Nephron (organoid): ENCODE measurements around the gene SRP54.

Source experiments
- H3K27ac Mint-ChIP-seq, 3 experiments: 2 replicates each; pipeline ENCODE4 v1.8.0; 2020; ENCODE audit warnings: mixed read lengths in 3 of 3, mild to moderate bottlenecking in 2 of 3, moderate library complexity in 1 of 3
- H3K27me3 Mint-ChIP-seq: 2 replicates; pipeline ENCODE4 v1.8.0; 2021; ENCODE audit warnings: low read depth, mild to moderate bottlenecking, moderate library complexity, mixed read lengths
- H3K36me3 Mint-ChIP-seq: 2 replicates; pipeline ENCODE4 v1.8.0; 2020; ENCODE audit warnings: low read depth, mixed read lengths
- H3K4me1 Mint-ChIP-seq: 2 replicates; pipeline ENCODE4 v1.8.0; 2020; ENCODE audit warnings: mixed read lengths
- H3K4me3 Mint-ChIP-seq, 3 experiments: 2 replicates each; pipeline ENCODE4 v1.8.0; 2020; ENCODE audit warnings: mild to moderate bottlenecking in 3 of 3, mixed read lengths in 3 of 3, moderate library complexity in 2 of 3
- H3K9me3 Mint-ChIP-seq: 2 replicates; pipeline ENCODE4 v1.8.0; 2020; ENCODE audit warnings: mixed read lengths
- TF ChIP-seq, protein P1 (sequence below), 3 experiments: fragments of 200-600 bp; sonication (generic); IDR thresholded peaks; one replicate each; pipeline ENCODE4 v1.5.0; 2021; ENCODE audit warnings: antibody characterized with exemption in 3 of 3; ENCODE audit not compliant: unreplicated experiment in 3 of 3

Gene SRP54

DNA sequence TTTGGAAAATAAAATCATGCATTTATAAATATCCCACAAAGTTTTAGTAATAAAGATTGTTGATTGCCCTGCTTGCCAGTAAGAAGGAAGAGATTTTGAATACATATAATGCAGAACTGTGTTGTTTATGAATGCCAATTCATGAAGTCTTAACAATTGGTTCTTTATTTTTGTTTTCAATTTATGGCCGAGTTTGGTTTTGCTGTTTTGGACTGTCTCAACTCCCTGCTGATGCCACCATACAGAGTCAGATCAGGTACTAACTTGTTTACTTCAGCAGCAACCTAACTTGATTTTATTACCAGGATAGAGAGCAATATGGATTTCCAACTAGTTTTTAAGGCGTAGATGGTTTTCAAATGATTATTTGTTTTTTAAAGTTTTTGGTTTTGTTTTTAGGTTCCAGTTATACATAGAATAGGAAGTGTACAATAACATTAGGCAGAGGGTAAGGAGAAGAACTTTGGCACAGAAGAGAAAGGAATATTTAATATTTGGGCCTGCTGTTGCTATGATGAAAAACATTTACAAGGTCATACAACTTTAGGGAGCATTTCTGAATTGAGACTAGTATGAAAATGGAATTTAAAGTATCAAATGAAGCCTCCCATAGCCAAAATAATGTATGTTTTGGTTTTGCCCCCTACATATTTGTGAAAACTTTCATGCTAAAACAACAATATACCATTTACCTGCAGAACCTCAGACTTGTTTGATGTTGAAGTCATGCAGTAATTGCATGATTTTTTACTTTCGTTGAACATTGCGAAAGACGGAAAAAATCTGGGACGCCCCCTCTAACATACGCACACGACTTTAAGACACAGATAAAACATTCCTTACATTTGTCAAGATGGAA lies 62.4 kb downstream of the SRP54 start:
- TF ChIP-seq, protein P1, sequence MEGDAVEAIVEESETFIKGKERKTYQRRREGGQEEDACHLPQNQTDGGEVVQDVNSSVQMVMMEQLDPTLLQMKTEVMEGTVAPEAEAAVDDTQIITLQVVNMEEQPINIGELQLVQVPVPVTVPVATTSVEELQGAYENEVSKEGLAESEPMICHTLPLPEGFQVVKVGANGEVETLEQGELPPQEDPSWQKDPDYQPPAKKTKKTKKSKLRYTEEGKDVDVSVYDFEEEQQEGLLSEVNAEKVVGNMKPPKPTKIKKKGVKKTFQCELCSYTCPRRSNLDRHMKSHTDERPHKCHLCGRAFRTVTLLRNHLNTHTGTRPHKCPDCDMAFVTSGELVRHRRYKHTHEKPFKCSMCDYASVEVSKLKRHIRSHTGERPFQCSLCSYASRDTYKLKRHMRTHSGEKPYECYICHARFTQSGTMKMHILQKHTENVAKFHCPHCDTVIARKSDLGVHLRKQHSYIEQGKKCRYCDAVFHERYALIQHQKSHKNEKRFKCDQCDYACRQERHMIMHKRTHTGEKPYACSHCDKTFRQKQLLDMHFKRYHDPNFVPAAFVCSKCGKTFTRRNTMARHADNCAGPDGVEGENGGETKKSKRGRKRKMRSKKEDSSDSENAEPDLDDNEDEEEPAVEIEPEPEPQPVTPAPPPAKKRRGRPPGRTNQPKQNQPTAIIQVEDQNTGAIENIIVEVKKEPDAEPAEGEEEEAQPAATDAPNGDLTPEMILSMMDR (IDR thresholded peaks at IDR 0.05; ENCODE audit: unreplicated experiment in 3 of 3): no peak
- H3K27me3 Mint-ChIP-seq: no peaks in the 10 kb centered on the region
- H3K36me3 Mint-ChIP-seq: no peaks in the 10 kb centered on the region
- H3K4me3 Mint-ChIP-seq: peak overlapping the region; percentile 94 to 96 (median 96)
- no peaks in the 10 kb centered on the region for H3K9me3 Mint-ChIP-seq
- H3K27ac Mint-ChIP-seq: peak overlapping the region; percentile 92 to 99 (median 97)
- H3K4me1 Mint-ChIP-seq: peaks cover 23% of the 10 kb centered on the region

DNA sequence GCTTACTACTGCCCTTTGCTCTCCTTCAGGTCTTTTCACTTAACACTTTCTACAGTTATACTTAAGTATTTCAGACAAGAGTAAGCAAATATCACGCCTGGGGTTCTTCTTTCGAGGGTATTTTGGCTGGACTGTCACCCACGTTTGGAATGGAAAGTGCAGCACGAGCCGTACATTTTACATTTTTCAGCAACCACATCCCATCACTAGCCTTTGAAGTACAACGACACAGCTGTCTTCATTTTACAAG lies 62.9 kb downstream of the SRP54 start:
- Mint-ChIP-seq H3K36me3 (peaks cover 5% of the 10 kb centered on the region), H3K27ac (peak overlapping the region; percentile 92 to 99 (median 97)), H3K9me3 (no peaks in the 10 kb centered on the region), H3K4me3 (peak overlapping the region; percentile 94 to 96 (median 96)), H3K27me3 (no peaks in the 10 kb centered on the region), H3K4me1 (peaks cover 23% of the 10 kb centered on the region)
- TF ChIP-seq, protein P1 (IDR thresholded peaks at IDR 0.05; ENCODE audit: unreplicated experiment in 3 of 3): no peak

DNA sequence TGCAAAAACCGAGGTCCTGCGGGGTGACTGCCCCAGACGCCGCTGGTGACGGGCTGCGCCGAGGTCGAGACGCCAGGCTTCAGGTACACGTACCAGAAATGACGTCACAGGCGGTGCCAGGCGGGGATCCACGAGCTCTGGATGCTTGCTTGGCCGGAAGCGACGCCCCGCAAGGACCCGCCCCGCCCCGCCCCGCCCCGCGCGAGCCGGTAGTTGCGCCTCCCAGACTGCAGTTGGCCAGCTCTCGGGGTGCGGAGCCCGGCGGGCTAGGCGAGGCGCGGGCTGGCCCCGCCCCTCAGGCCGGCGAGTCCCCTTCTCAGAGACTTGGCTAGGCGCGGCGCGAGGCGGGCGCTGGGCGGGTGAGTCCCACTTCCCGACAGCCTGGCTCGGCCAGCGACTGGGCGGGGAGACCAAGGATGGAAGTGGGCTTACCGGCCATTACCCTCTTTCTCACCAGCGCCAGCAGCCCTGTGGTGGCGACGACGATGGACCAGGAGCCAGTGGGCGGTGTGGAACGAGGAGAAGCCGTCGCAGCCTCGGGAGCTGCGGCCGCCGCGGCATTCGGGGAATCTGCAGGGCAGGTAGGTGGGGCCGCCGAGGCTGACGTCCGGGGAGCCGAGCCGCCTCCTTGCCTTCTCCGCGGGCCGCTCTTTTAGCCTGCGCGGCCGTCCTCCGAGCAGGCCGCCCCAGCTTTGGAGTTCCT lies 63.4 kb downstream of the SRP54 start, which contains the start of gene FAM177A1:
FAM177A1 (plus strand) TSS at position 225 of the 703 bp plus-strand sequence; CDS start at position 417, 192 bp downstream.
- Mint-ChIP-seq H3K27ac (peak within 1 kb of the TSS; percentile 92 to 99 (median 97)), H3K4me1 (peaks cover 23% of the 10 kb centered on the region), H3K9me3 (no peaks in the 10 kb centered on the region), H3K27me3 (no peaks in the 10 kb centered on the region), H3K4me3 (peak within 1 kb of the TSS; percentile 94 to 96 (median 96)), H3K36me3 (peaks cover 6% of the 10 kb centered on the region)
- TF ChIP-seq, protein P1 (IDR thresholded peaks at IDR 0.05; ENCODE audit: unreplicated experiment in 3 of 3): no peak

DNA sequence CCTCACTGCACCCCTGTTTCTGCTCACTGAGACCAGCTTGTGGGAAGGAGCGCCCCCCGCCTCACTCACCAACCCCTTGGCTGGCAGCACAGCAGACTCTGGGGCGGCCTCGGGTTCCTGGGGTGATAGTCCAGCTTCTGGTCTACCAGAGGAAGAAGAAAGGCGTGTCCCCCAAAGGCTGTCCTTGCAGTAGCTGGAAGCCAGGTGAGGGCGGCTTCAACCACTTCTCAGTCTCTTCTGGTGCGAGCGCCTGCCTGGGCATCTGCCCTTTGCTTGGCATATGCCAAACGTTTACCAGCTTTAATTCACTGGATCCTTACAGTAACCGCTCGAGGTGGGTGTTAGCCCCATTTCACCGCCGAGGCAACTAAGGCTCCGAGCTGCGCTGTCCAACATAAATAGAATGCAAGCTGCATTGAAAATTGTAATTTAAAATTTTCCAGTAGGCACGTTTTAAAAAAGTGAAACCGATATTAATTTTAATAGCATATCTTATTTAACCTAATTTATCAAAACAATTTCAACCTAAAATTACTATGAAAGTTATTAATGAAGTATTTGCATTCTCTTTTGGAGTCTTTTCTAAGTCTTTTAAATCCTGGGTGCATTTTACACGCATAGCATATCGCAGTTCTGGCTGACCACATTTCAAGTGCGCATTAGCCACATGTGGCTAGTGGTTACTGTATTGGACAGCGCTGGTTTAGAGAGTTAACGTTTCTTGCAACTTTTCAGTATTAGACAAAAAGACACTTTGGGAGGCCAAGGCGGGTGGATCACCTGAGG lies 64.2 kb downstream of the SRP54 start:
- TF ChIP-seq, protein P1 (IDR thresholded peaks at IDR 0.05; ENCODE audit: unreplicated experiment in 3 of 3): no peak
- Mint-ChIP-seq H3K36me3 (peaks cover 6% of the 10 kb centered on the region), H3K9me3 (no peaks in the 10 kb centered on the region), H3K27ac (peak overlapping the region; percentile 91 to 97 (median 92)), H3K4me1 (peaks cover 23% of the 10 kb centered on the region), H3K4me3 (peak overlapping the region; percentile 94 to 96 (median 96)), H3K27me3 (no peaks in the 10 kb centered on the region)

DNA sequence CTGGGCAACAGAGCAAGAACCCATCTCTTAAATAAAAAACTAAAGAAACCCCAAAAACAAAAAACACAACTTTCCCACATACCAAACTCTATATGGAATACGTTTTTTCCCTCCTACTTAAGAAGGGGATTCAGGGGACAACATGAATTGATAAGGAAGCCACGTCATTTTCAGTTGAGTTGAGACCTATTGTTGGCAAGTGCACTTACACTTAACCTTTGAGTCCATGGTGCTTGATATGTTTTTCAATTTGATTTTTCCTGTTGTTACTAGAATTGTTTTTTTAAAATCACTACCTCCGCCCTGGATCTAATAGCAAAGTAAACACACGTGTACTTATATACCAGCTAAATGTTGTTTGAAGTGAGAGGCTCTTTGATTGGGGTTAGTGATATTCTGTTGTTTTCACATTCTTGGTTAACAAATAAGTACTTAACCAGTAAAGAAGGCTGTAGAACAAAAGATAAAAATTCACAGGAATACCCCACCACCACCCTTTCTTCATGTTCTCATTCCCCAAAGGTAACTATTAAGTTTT lies 65.3 kb downstream of the SRP54 start:
- TF ChIP-seq, protein P1 (IDR thresholded peaks at IDR 0.05; ENCODE audit: unreplicated experiment in 3 of 3): no peak
- Mint-ChIP-seq H3K4me3 (peak overlapping the region; percentile 94 to 96 (median 96)), H3K27ac (peak overlapping the region; percentile 45 to 84 (median 48)), H3K27me3 (no peaks in the 10 kb centered on the region), H3K9me3 (no peaks in the 10 kb centered on the region), H3K36me3 (peaks cover 8% of the 10 kb centered on the region), H3K4me1 (peaks cover 23% of the 10 kb centered on the region)
